Calu3 (cell line): Measurements from ENCODE around the gene LPIN1. TPM values are rescaled to one million over a fixed set of nuclear protein-coding genes. Genes with fewer than 3 reads are reported as not detected.

Experiments
- BruUV-seq: library from RNA; stranded (reverse); fragments of 400-500 nt; replicated peaks from 2 replicates; lab custom pipeline; 2021; lab: Mats Ljungman, UMichigan
- CTCF ChIA-PET: fragments of 300-600 bp; sonication (Branson Sonifier 250); formaldehyde crosslinking; loops from one replicate; lab custom pipeline; 2022; ENCODE audit warnings: antibody characterized with exemption; lab: Charles Lee
- DNase-seq: peaks from one replicate; pipeline ENCODE4 v3.0.0; 2022
- H3K27ac Mint-ChIP-seq: one replicate; pipeline ENCODE4 v1.8.0; 2022; ENCODE audit warnings: mixed read lengths; ENCODE audit not compliant: unreplicated experiment
- H3K27me3 Mint-ChIP-seq: one replicate; pipeline ENCODE4 v1.8.0; 2022; ENCODE audit warnings: mixed read lengths; ENCODE audit not compliant: unreplicated experiment
- H3K36me3 Mint-ChIP-seq: one replicate; pipeline ENCODE4 v1.8.0; 2022; ENCODE audit warnings: mild to moderate bottlenecking, moderate library complexity, mixed read lengths; ENCODE audit not compliant: insufficient read depth, unreplicated experiment
- H3K4me1 Mint-ChIP-seq: one replicate; pipeline ENCODE4 v1.8.0; 2022; ENCODE audit warnings: mild to moderate bottlenecking, low read depth, mixed read lengths; ENCODE audit not compliant: unreplicated experiment
- H3K4me3 Mint-ChIP-seq: one replicate; pipeline ENCODE4 v1.8.0; 2022; ENCODE audit warnings: mild to moderate bottlenecking, low read depth, moderate library complexity, mixed read lengths; ENCODE audit not compliant: unreplicated experiment
- H3K9me3 Mint-ChIP-seq: one replicate; pipeline ENCODE4 v1.8.0; 2022; ENCODE audit warnings: low read depth, mixed read lengths; ENCODE audit not compliant: unreplicated experiment
- intact Hi-C: fragments of 100-400 bp; cut with micrococcal nuclease; formaldehyde crosslinking; loops from one replicate; pipeline ENCODE4 v1.10.0; 2022; ENCODE audit not compliant: unreplicated experiment
- total RNA-seq: library from RNA; stranded (reverse); gene quantifications from 2 replicates; pipeline ENCODE4 v1.2.3, GENCODE V29; 2022
- TF ChIP-seq, protein P1 (sequence below): fragments of 200-600 bp; IDR thresholded peaks from one replicate; pipeline ENCODE4 v1.8.0; 2022; ENCODE audit warnings: antibody characterized with exemption; ENCODE audit not compliant: unreplicated experiment

LPIN1 gene
- total RNA-seq, 1 experiment from 2014 or later = 53.5 TPM

DNA sequence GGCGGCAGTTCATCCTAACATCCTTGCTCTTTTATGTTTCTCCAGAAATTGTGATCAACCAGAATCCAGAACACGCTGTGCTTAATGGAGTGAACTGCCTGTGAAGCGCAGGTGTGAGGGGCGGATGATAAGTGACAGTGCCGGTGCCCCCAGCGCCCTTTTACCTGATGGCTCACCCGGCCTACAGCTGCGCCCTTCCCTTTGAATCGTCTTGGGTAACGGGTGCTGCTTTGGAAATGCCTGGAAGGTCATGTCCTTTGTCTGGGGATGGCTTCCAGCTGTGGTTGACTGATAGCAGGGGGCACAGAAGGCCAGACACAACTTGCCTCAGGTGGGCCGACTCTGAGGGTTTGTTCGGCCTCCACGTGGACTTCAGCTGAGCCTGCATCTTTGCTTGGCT lies 119.4 kb downstream of the LPIN1 start:
- TF ChIP-seq, protein P1, sequence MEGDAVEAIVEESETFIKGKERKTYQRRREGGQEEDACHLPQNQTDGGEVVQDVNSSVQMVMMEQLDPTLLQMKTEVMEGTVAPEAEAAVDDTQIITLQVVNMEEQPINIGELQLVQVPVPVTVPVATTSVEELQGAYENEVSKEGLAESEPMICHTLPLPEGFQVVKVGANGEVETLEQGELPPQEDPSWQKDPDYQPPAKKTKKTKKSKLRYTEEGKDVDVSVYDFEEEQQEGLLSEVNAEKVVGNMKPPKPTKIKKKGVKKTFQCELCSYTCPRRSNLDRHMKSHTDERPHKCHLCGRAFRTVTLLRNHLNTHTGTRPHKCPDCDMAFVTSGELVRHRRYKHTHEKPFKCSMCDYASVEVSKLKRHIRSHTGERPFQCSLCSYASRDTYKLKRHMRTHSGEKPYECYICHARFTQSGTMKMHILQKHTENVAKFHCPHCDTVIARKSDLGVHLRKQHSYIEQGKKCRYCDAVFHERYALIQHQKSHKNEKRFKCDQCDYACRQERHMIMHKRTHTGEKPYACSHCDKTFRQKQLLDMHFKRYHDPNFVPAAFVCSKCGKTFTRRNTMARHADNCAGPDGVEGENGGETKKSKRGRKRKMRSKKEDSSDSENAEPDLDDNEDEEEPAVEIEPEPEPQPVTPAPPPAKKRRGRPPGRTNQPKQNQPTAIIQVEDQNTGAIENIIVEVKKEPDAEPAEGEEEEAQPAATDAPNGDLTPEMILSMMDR = no peak
- H3K4me1 Mint-ChIP-seq = peaks cover 23% of the 10 kb centered on the region
- DNase-seq = no peak
- BruUV-seq = no TSS peak
- H3K9me3 Mint-ChIP-seq = no peaks in the 10 kb centered on the region
- no peak overlapping the region for H3K4me3 Mint-ChIP-seq
- H3K27ac Mint-ChIP-seq = no peak overlapping the region
- H3K27me3 Mint-ChIP-seq = no peaks in the 10 kb centered on the region
- no peaks in the 10 kb centered on the region for H3K36me3 Mint-ChIP-seq
- CTCF ChIA-PET = no interaction called here
- intact Hi-C loops = loop anchor here (5.0 to 10.0 kb wide), 4 partner anchors 169 to 449 kb away; no protein-coding TSS in a partner anchor

DNA sequence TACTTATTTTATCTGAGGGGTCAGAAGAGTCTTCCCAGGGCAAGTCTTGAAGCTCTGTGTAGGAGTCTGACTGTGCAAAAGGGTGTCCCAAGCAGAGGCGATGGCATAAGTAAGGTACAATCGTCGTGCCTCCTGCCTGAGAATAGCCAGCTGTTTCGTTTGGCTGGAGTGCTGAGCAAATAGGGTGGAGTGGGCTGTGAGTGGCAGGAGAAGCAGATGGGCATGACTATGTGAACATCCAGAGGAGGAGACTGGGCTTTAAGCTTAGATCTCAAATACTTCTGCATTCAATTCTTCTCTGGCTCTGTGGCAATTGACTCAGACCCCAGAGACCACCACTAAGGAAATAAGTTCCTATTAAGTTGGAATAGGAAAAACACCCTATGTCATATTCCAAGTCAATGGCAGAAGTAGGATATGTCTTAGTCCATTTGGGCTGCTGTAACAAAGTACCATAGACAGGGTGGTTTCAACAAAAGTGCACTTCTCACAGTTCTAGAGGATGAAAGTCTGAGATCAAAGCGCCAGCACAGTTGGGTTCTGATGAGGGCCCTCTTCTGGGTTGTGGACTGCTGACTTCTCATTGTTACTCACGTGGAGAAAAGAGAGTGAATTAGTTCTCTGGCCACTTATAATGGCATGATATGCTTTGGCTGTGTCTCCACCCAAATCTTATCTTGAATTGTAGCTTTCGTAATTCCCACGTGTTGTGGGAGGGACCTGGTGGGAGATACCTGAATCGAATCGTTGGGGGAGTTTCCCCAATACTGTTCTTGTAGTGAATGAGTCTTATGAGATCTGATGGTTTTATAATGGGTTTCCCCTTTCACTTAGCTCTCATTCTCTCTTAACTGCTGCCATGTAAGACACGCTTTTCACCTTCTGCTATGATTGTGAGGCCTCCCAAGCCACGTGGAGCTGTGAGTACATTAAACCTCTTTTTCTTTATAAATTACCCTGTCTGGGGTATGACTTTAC lies 120.2 kb downstream of the LPIN1 start:
- peaks cover 23% of the 10 kb centered on the region for H3K4me1 Mint-ChIP-seq
- H3K27ac Mint-ChIP-seq = no peak overlapping the region
- no peak for DNase-seq
- no peaks in the 10 kb centered on the region for H3K27me3 Mint-ChIP-seq
- CTCF ChIA-PET = no interaction called here
- no TSS peak for BruUV-seq
- H3K4me3 Mint-ChIP-seq = no peak overlapping the region
- TF ChIP-seq, protein P1 = no peak
- no peaks in the 10 kb centered on the region for H3K36me3 Mint-ChIP-seq
- no peaks in the 10 kb centered on the region for H3K9me3 Mint-ChIP-seq
- intact Hi-C loops = loop anchor here (5.0 to 10.0 kb wide), 4 partner anchors 168 to 448 kb away; no protein-coding TSS in a partner anchor

DNA sequence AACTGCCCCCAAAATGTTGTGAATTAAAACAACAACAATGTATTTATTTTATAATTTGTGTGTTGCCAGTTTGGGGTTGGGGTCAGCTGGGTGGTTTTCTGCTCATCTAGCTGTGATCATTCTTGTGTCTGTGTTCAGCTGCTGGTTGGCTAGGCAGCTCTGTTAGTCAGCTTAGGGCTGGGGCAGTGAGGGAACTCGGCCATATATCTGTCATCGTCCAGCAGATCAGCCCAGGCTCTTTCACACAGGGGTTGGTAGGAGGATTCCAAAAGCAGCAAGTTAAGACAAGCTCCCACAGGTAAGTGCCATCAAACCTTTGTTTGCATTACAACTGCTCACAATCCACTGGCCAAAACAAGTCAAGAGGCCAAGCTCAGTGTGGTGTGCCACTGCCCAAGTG lies 121.5 kb downstream of the LPIN1 start:
- H3K27ac Mint-ChIP-seq = no peak overlapping the region
- no peaks in the 10 kb centered on the region for H3K9me3 Mint-ChIP-seq
- H3K4me1 Mint-ChIP-seq = peaks cover 29% of the 10 kb centered on the region
- no peak overlapping the region for H3K4me3 Mint-ChIP-seq
- intact Hi-C loops = loop anchor here (5.0 to 10.0 kb wide), 4 partner anchors 167 to 447 kb away; no protein-coding TSS in a partner anchor
- TF ChIP-seq, protein P1 = no peak
- no peaks in the 10 kb centered on the region for H3K27me3 Mint-ChIP-seq
- no TSS peak for BruUV-seq
- CTCF ChIA-PET = no interaction called here
- no peak for DNase-seq
- H3K36me3 Mint-ChIP-seq = no peaks in the 10 kb centered on the region

DNA sequence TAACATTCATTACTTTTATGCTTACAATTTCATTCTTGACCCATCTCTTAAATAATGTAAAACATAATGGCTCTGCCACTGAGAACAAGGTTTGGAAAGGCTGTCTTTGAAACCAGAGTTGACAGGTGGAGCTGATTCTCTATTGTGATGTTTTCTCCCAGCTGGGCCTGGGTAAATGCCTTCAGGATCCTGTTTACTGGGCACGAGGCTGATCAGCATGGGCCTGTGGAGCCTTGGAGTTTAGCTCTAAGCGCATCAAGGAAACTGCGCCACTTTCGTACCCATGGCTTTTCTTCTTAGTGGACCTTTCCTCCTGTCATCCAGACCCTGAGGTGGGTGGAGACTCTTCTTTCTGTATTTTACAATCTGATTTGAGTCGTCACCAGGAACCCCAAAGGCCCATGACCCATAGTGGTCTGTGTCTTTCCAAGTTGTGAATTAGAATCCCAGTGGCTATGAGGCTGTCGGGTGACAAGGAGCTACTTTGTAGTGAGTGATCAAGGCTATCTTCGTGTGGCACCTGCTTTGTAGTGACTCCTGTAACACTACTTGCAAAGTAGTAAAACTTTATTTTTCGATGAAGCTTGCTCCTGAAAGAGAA lies 123.1 kb downstream of the LPIN1 start:
- H3K4me1 Mint-ChIP-seq = peaks cover 22% of the 10 kb centered on the region
- intact Hi-C loops = loop anchor here (5.0 to 10.0 kb wide), 4 partner anchors 165 to 445 kb away; no protein-coding TSS in a partner anchor
- H3K27ac Mint-ChIP-seq = no peak overlapping the region
- no TSS peak for BruUV-seq
- no peaks in the 10 kb centered on the region for H3K36me3 Mint-ChIP-seq
- DNase-seq = no peak
- no peaks in the 10 kb centered on the region for H3K9me3 Mint-ChIP-seq
- TF ChIP-seq, protein P1 = no peak
- no peak overlapping the region for H3K4me3 Mint-ChIP-seq
- CTCF ChIA-PET = no interaction called here
- no peaks in the 10 kb centered on the region for H3K27me3 Mint-ChIP-seq
